NOMO-1 treated with DMSO at 0.1 percent for 48 hours (cell line): Measurements from ENCODE around the gene CLCC1.

Experiments used
- DNase-seq: peaks from one replicate; lab custom pipeline; 2025; ENCODE audit not compliant: unreplicated experiment; lab: John Stamatoyannopoulos, UW

The CLCC1 gene

DNA sequence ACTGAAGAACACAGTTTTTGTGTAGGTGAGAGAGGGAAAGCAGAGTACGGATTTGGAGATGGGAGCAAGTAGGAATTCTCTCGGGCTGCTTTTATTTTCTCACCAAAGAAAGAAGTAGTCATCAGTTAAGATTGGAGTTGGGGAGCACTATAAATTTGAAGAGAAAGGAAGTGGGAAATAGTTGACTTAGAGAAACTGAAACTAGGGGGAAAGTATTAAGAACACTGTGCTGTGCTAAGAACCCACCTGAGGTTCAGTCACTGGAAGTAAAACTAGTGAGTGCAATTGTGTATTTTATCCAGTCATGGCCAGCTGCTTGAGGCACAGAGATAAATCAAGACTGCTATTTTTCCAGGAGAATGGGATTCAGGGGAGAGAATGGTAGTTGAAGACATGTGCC is 37.4 kb downstream of the CLCC1 start:
- DNase-seq: no peak

DNA sequence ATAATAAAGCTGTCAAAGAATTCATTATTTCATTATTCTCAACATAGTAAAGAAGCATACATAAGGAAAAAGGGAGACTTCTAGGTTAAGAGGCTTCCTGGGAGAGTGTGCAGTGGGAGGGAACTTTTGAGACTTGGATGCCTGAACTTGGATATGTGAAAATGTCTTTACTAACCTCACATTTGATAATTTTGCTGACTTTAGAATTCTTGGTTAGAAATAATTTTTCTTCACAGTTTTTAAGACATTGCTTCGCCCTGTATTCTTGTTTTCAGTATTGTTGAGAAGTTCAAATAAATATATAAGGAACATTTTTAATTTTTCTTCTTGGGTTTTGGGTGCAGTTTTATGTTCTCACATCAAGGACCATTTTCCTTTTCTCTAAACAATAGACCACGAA is 46.5 kb downstream of the CLCC1 start:
- no peak for DNase-seq
